GM23338 (cell line): ENCODE measurements around the gene PDGFRB. TPM values are rescaled to one million over a fixed set of nuclear protein-coding genes. Genes with fewer than 3 reads are reported as not detected.

ENCODE experiments used
- ATAC-seq: fragments of 200-7000 bp; cut with Tn5 transposase; 3 replicates; pipeline ENCODE4 v1.9.1; 2020
- DNase-seq: peaks from one replicate; pipeline ENCODE4 v3.0.0-alpha.2; 2015; ENCODE audit warnings: low spot score
- H2AFZ ChIP-seq: fragments of 200-600 bp; sonication (generic); 2 replicates; pipeline ENCODE4 v1.8.0; 2016; ENCODE audit warnings: antibody characterized with exemption, mild to moderate bottlenecking, moderate library complexity
- H3F3A ChIP-seq: fragments of 200-600 bp; sonication (generic); replicated peaks from 2 replicates; pipeline ENCODE4 v1.8.0; 2017; ENCODE audit warnings: antibody characterized with exemption, mixed run types, low read depth
- H3K27ac ChIP-seq: fragments of 200-600 bp; sonication (generic); 2 replicates; pipeline ENCODE4 v1.6.1; 2016; ENCODE audit warnings: low read depth
- H3K27me3 ChIP-seq: fragments of 200-600 bp; sonication (generic); 2 replicates; pipeline ENCODE4 v1.8.0; 2016; ENCODE audit warnings: mild to moderate bottlenecking, mixed run types, moderate library complexity; ENCODE audit not compliant: insufficient read depth
- H3K36me3 ChIP-seq: fragments of 200-600 bp; sonication (generic); 2 replicates; pipeline ENCODE4 v1.8.0; 2016; ENCODE audit warnings: mild to moderate bottlenecking; ENCODE audit not compliant: insufficient read depth
- H3K4me1 ChIP-seq: fragments of 200-600 bp; sonication (generic); 2 replicates; pipeline ENCODE4 v1.8.0; 2016; ENCODE audit warnings: mild to moderate bottlenecking, moderate library complexity; ENCODE audit not compliant: insufficient read depth
- H3K4me2 ChIP-seq: fragments of 200-600 bp; sonication (generic); 2 replicates; pipeline ENCODE4 v1.7.1; 2017; ENCODE audit warnings: mixed run types
- H3K4me3 ChIP-seq: fragments of 200-600 bp; sonication (generic); 2 replicates; pipeline ENCODE4 v1.6.1; 2016; ENCODE audit warnings: mixed run types
- H3K79me2 ChIP-seq: fragments of 200-600 bp; sonication (generic); replicated peaks from 2 replicates; pipeline ENCODE4 v1.8.0; 2017; ENCODE audit warnings: mild to moderate bottlenecking; ENCODE audit not compliant: insufficient read depth
- H3K9me2 ChIP-seq: fragments of 200-600 bp; sonication (generic); 2 replicates; pipeline ENCODE4 v1.8.0; 2017; ENCODE audit not compliant: insufficient read depth
- H4K20me1 ChIP-seq: fragments of 200-600 bp; sonication (generic); replicated peaks from 2 replicates; pipeline ENCODE4 v1.8.0; 2017; ENCODE audit warnings: mild to moderate bottlenecking; ENCODE audit not compliant: insufficient read depth
- H3K27ac Mint-ChIP-seq: 2 replicates; pipeline ENCODE4 v1.8.0; 2020; ENCODE audit warnings: inconsistent platforms, mild to moderate bottlenecking, moderate library complexity, mixed read lengths
- H3K27me3 Mint-ChIP-seq: 3 replicates; pipeline ENCODE4 v1.8.0; 2022; ENCODE audit warnings: low read depth, mild to moderate bottlenecking, moderate library complexity, mixed read lengths, inconsistent platforms; ENCODE audit not compliant: insufficient read depth, poor library complexity
- H3K36me3 Mint-ChIP-seq: 3 replicates; pipeline ENCODE4 v1.8.0; 2021; ENCODE audit warnings: low read depth, mild to moderate bottlenecking, inconsistent platforms, moderate library complexity, mixed read lengths
- H3K4me1 Mint-ChIP-seq: 3 replicates; pipeline ENCODE4 v1.8.0; 2020; ENCODE audit warnings: mild to moderate bottlenecking, inconsistent platforms, mixed read lengths
- H3K4me3 Mint-ChIP-seq: 3 replicates; pipeline ENCODE4 v1.8.0; 2021; ENCODE audit warnings: moderate library complexity, mild to moderate bottlenecking, inconsistent platforms, mixed read lengths
- H3K9me3 Mint-ChIP-seq: 3 replicates; pipeline ENCODE4 v1.8.0; 2020; ENCODE audit warnings: moderate library complexity, mild to moderate bottlenecking, inconsistent platforms, mixed read lengths
- CREB1 ChIP-seq: fragments of 250-450 bp; sonication (Bioruptor Pico); IDR thresholded peaks from 2 replicates; pipeline ENCODE4 v1.5.0; 2020; ENCODE audit warnings: low read depth, mild to moderate bottlenecking, moderate library complexity
- CTCF ChIP-seq, 2 experiments: fragments of 200-600 bp in 1 of 2; sonication (generic) in 1 of 2; conservative IDR thresholded peaks; 2 replicates each; pipeline versions ENCODE4 v1.5.1 to v1.6.1; 2016 to 2017; ENCODE audit warnings: antibody characterized with exemption in 2 of 2, low read depth in 2 of 2, mild to moderate bottlenecking in 2 of 2, moderate library complexity in 1 of 2
- ETS1 ChIP-seq: IDR thresholded peaks from 2 replicates; pipeline ENCODE4 v1.6.1; 2016; ENCODE audit warnings: antibody characterized with exemption
- EZH2 ChIP-seq: fragments of 200-600 bp; sonication (generic); IDR thresholded peaks from one replicate; pipeline ENCODE4 v1.8.0; 2017; ENCODE audit warnings: antibody characterized with exemption, mild to moderate bottlenecking, low read depth; ENCODE audit not compliant: unreplicated experiment
- NANOG ChIP-seq: IDR thresholded peaks from 2 replicates; pipeline ENCODE4 v1.6.1; 2016; ENCODE audit warnings: antibody characterized with exemption, borderline replicate concordance
- POLR2AphosphoS5 ChIP-seq: IDR thresholded peaks from 2 replicates; pipeline ENCODE4 v1.6.1; 2016; ENCODE audit warnings: antibody characterized with exemption, low read depth
- REST ChIP-seq: IDR thresholded peaks from one replicate; pipeline ENCODE4 v1.6.1; 2018; ENCODE audit warnings: antibody characterized with exemption; ENCODE audit not compliant: unreplicated experiment
- ZNF114 ChIP-seq: fragments of 250-450 bp; sonication (Bioruptor Pico); IDR thresholded peaks from 2 replicates; pipeline ENCODE4 v1.5.0; 2020; ENCODE audit warnings: mild to moderate bottlenecking, moderate library complexity
- ZNF331 ChIP-seq: fragments of 250-450 bp; sonication (Bioruptor Pico); IDR thresholded peaks from 2 replicates; pipeline ENCODE4 v1.5.0; 2020; ENCODE audit warnings: low read depth, mild to moderate bottlenecking, moderate library complexity
- ZNF462 ChIP-seq: fragments of 250-450 bp; sonication (Bioruptor Pico); IDR thresholded peaks from 2 replicates; pipeline ENCODE4 v1.5.0; 2020; ENCODE audit warnings: mild to moderate bottlenecking, moderate library complexity
- polyA plus RNA-seq: library from polyadenylated mRNA; unstranded; fragments of >200 nt; fragmentation: Nextera tagmentation; extraction: Ambion mirVana; gene quantifications from 2 replicates; pipeline ENCODE4 v1.2.1, GENCODE V29; 2016
- total RNA-seq: library from RNA; depleted of rRNA; stranded (reverse); fragments of >200 nt; shearing (Covaris generic); gene quantifications from 2 replicates; pipeline ENCODE4 v1.2.3, GENCODE V29; 2014

Gene PDGFRB
- total and polyA plus RNA-seq, 2 experiments from 2014 or later = 4.5 to 11.3 TPM

GRCh38 chr5:150069672-150070627 lies 85.7 kb downstream of the PDGFRB start (continued):
- TF ChIP-seq CTCF (conservative IDR thresholded peaks at IDR 0.05; ENCODE audit: low read depth in 2 of 2) = peak; percentile 17 to 43; a peak in 3 of 4 replicates

- no peaks in the 10 kb centered on the region for H3K36me3 Mint-ChIP-seq
- TF ChIP-seq ZNF462 (CRISPR knock-in tag) (no peak), POLR2AphosphoS5 (no peak), ZNF331 (CRISPR knock-in tag) (no peak), EZH2 (no peak), ETS1 (no peak), ZNF114 (CRISPR knock-in tag) (no peak), CREB1 (CRISPR knock-in tag) (no peak), REST (no peak), NANOG (no peak)
These were observed 86.5 kb downstream of the PDGFRB start for GRCh38 chr5:150068961-150069645.

More at GRCh38 chr5:150068961-150069645, 86.5 kb downstream of the PDGFRB start:
- Histone ChIP-seq H4K20me1 (no peaks in the 10 kb centered on the region), H3K4me2 (no peak overlapping the region), H3K79me2 (no peaks in the 10 kb centered on the region), H3K27ac (no peak overlapping the region), H3K36me3 (no peaks in the 10 kb centered on the region), H3K9me2 (peaks cover 4% of the 10 kb centered on the region; the same call in 1 of the 2 replicates), H2AFZ (no peak overlapping the region), H3F3A (no peaks in the 10 kb centered on the region), H3K4me1 (no peaks in the 10 kb centered on the region), H3K4me3 (no peak overlapping the region), H3K27me3 (no peaks in the 10 kb centered on the region)
- no peak overlapping the region for H3K4me3 Mint-ChIP-seq
- DNase-seq = no peak
- no peak for ATAC-seq
- peaks cover 2% of the 10 kb centered on the region; the same call in 1 of the 3 replicates for H3K4me1 Mint-ChIP-seq
- H3K9me3 Mint-ChIP-seq = no peaks in the 10 kb centered on the region
- no peak overlapping the region for H3K27ac Mint-ChIP-seq
- H3K27me3 Mint-ChIP-seq = peaks cover 3% of the 10 kb centered on the region
